Stimulated activated CD8-positive, alpha-beta memory T cell treated with anti-CD3 and anti-CD28 coated beads, Interleukin-7, amount 100 ng/mL, for 4 hours (primary cell): Measurements from ENCODE around the gene CD207.

Experiments
- DNase-seq, 2 donors: peaks; one replicate each; pipeline ENCODE4 v3.0.0-alpha.2; 2020; ENCODE audit warnings: low read depth in 2 of 2

CD207 gene

GRCh38 chr2:70793450-70793849 lies 42.2 kb downstream of the CD207 start:
- DNase-seq, result no peak

- no peak for DNase-seq
Measured at GRCh38 chr2:70790136-70790828, 45.3 kb downstream of the CD207 start, which contains the start of gene FIGLA. TSS of gene FIGLA (minus strand) at chr2:70790643. CDS start at chr2:70790638, 5 bp downstream.

- peak; percentile 46 to 48 for DNase-seq
Measured at GRCh38 chr2:70789304-70790135, 46.1 kb downstream of the CD207 start.

GRCh38 chr2:70785137-70785911 lies 50.3 kb downstream of the CD207 start:
- DNase-seq, result no peak

DNA sequence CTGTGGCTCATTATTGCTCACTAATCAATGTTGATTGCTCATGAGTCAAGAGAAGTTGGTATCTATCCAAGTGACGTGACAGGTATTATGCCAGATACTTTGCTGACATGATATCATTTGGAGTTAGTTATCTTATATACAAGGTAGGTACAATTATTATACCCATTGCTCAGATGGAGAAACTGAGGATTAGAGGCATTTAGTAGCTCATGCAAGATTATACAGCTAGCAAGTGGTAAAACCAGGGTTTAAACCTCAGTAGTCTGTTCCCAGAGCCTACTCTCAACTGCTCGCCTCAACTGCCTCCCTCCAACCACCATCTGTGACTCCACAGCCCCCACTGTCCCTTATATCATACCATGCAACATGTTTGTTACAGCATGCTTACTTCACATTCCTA lies 51.3 kb downstream of the CD207 start:
- no peak for DNase-seq
